ENCODE data around the gene RND1. TPM values are rescaled to one million over a fixed set of nuclear protein-coding genes. Genes with fewer than 3 reads are reported as not detected.

The RND1 gene
- total and polyA plus RNA-seq, 2 of the 8 experiments (the other 6 are each of a cell fraction or from before 2014, with no cell fraction given), result 15.8 to 17.1 TPM

- TF ChIP-seq CTBP2 (IDR thresholded peaks at IDR 0.05; ENCODE audit: borderline replicate concordance, insufficient read depth, insufficient read length, low read length) (no peak), SRF (IDR thresholded peaks at IDR 0.05; ENCODE audit: low read depth, low read length) (no peak), POLR2A (IDR thresholded peaks at IDR 0.05; ENCODE audit: control extremely low read depth in 1 of 2, low read depth in 2 of 2, low read length in 2 of 2) (no peak), HDAC6 (IDR thresholded peaks at IDR 0.05; ENCODE audit: low read depth, low read length) (no peak), YY1 (IDR thresholded peaks at IDR 0.05; ENCODE audit: low read depth, low read length) (0 out of 2 replicates have a peak, but pooled peaks have one; percentile 31), PHF8 (conservative IDR thresholded peaks at IDR 0.05; ENCODE audit: low read depth, low read length) (no peak), RBBP5 (IDR thresholded peaks at IDR 0.05; ENCODE audit: borderline replicate concordance, low read depth, low read length) (no peak), KDM5A (IDR thresholded peaks at IDR 0.05; ENCODE audit: low read length) (no peak), SP4 (IDR thresholded peaks at IDR 0.05; ENCODE audit: low read length) (no peak), MAFK (IDR thresholded peaks at IDR 0.05; ENCODE audit: low read depth, low read length) (no peak), POLR2AphosphoS5 (IDR thresholded peaks at IDR 0.05; ENCODE audit: low read depth, low read length) (no peak), EP300 (IDR thresholded peaks at IDR 0.05; ENCODE audit: borderline replicate concordance in 1 of 2, low read depth in 2 of 2, low read length in 2 of 2) (no peak), CHD1 (IDR thresholded peaks at IDR 0.05; ENCODE audit: low read depth, low read length) (no peak), BRCA1 (IDR thresholded peaks at IDR 0.05; ENCODE audit: low read depth, low read length) (no peak), KDM1A (IDR thresholded peaks at IDR 0.05; ENCODE audit: borderline replicate concordance, low read length) (no peak), BACH1 (IDR thresholded peaks at IDR 0.05; ENCODE audit: low read length) (no peak), TBP (IDR thresholded peaks at IDR 0.05; ENCODE audit: low read depth, low read length) (no peak)
These were observed 38.3 kb upstream of the RND1 start (continued) for GRCh38 chr12:48903982-48904411.
